HEK293 (cell line): Measurements from ENCODE around the gene CALHM1.
A peak's percentile ranks its signal among the peaks of the same experiment; 100 is the strongest.

Experiments
- CTCF ChIA-PET: fragments of 350-600 bp; formaldehyde crosslinking; extraction: SDS; loops from one replicate; lab custom pipeline; 2021; ENCODE audit warnings: antibody characterized with exemption; lab: Yijun Ruan, JAX
- POLR2A ChIA-PET: fragments of 300-600 bp; formaldehyde crosslinking; extraction: SDS; loops from one replicate; lab custom pipeline; 2020; ENCODE audit warnings: antibody characterized with exemption, inconsistent platforms; lab: Yijun Ruan, JAX
- H3K27ac ChIP-seq: fragments of 200-500 bp; sonication (Bioruptor generic); 2 replicates; pipeline ENCODE4 v1.5.1; 2014; ENCODE audit warnings: low read depth, low read length, control low read depth, inconsistent platforms; ENCODE audit errors: extremely low read depth
- H3K36me3 ChIP-seq, 2 experiments: fragments of 200-500 bp in 1 of 2; sonication (Bioruptor generic) in 1 of 2; 1 replicate in 1 of 2; 2 replicates in 1 of 2; pipeline ENCODE4 v1.5.1; 2014 to 2017; ENCODE audit warnings: inconsistent platforms in 2 of 2, low read length in 2 of 2; ENCODE audit not compliant: control insufficient read depth in 2 of 2, insufficient read depth in 1 of 2
- H3K4me1 ChIP-seq: fragments of 200-500 bp; sonication (Bioruptor generic); 2 replicates; pipeline ENCODE4 v1.5.1; 2014; ENCODE audit warnings: mild to moderate bottlenecking, low read length, inconsistent platforms; ENCODE audit not compliant: control insufficient read depth, insufficient read depth
- H3K4me3 ChIP-seq: 2 replicates; pipeline ENCODE4 v1.5.1; 2011; ENCODE audit warnings: low read depth, mild to moderate bottlenecking, control low read depth, low read length, moderate library complexity
- H3K9me3 ChIP-seq: fragments of 200-500 bp; sonication (Bioruptor generic); 2 replicates; pipeline ENCODE4 v1.5.1; 2014; ENCODE audit warnings: low read depth, low read length, inconsistent platforms; ENCODE audit not compliant: control insufficient read depth, insufficient read depth
- PRDM4 ChIP-seq: fragments of 450-650 bp; formaldehyde crosslinking; IDR thresholded peaks from 2 replicates; pipeline ENCODE4 v1.5.1; 2017; ENCODE audit warnings: missing biosample characterization, missing genetic modification characterization
- RBAK ChIP-seq: fragments of 450-650 bp; formaldehyde crosslinking; IDR thresholded peaks from 2 replicates; pipeline ENCODE4 v1.5.1; 2016; ENCODE audit warnings: missing biosample characterization, missing genetic modification characterization
- SCRT2 ChIP-seq: fragments of 450-650 bp; formaldehyde crosslinking; IDR thresholded peaks from 2 replicates; pipeline ENCODE4 v1.5.1; 2016; ENCODE audit warnings: missing biosample characterization, missing genetic modification characterization
- SP3 ChIP-seq: fragments of 450-650 bp; formaldehyde crosslinking; IDR thresholded peaks from 2 replicates; pipeline ENCODE4 v1.5.1; 2016; ENCODE audit warnings: missing biosample characterization, missing genetic modification characterization
- TRIM28 ChIP-seq: IDR thresholded peaks from 2 replicates; pipeline ENCODE4 v1.6.1; 2011; ENCODE audit warnings: low read length, control low read depth, borderline replicate concordance
- WT1 ChIP-seq: fragments of 450-650 bp; formaldehyde crosslinking; IDR thresholded peaks from 2 replicates; pipeline ENCODE4 v1.5.1; 2016; ENCODE audit warnings: missing biosample characterization, missing genetic modification characterization
- YY2 ChIP-seq: fragments of 450-650 bp; formaldehyde crosslinking; IDR thresholded peaks from 2 replicates; pipeline ENCODE4 v1.5.1; 2016; ENCODE audit warnings: missing biosample characterization, missing genetic modification characterization
- ZFHX2 ChIP-seq: fragments of 450-650 bp; formaldehyde crosslinking; conservative IDR thresholded peaks from 2 replicates; pipeline ENCODE4 v1.5.1; 2016; ENCODE audit warnings: missing biosample characterization, missing genetic modification characterization
- ZNF138 ChIP-seq: fragments of 450-650 bp; formaldehyde crosslinking; IDR thresholded peaks from 2 replicates; pipeline ENCODE4 v1.5.1; 2016; ENCODE audit warnings: missing biosample characterization, missing genetic modification characterization, borderline replicate concordance
- ZNF223 ChIP-seq: fragments of 450-650 bp; formaldehyde crosslinking; IDR thresholded peaks from 2 replicates; pipeline ENCODE4 v1.5.1; 2016; ENCODE audit warnings: missing biosample characterization, missing genetic modification characterization
- ZNF23 ChIP-seq: fragments of 450-650 bp; formaldehyde crosslinking; IDR thresholded peaks from 2 replicates; pipeline ENCODE4 v1.5.1; 2016; ENCODE audit warnings: missing biosample characterization, missing genetic modification characterization, borderline replicate concordance
- ZNF302 ChIP-seq: fragments of 450-650 bp; formaldehyde crosslinking; IDR thresholded peaks from 2 replicates; pipeline ENCODE4 v1.5.1; 2016; ENCODE audit warnings: missing biosample characterization, missing genetic modification characterization, low read depth
- ZNF341 ChIP-seq: fragments of 450-650 bp; formaldehyde crosslinking; IDR thresholded peaks from 2 replicates; pipeline ENCODE4; 2016; ENCODE audit warnings: low read depth, missing biosample characterization, missing genetic modification characterization
- ZNF366 ChIP-seq: fragments of 450-650 bp; formaldehyde crosslinking; conservative IDR thresholded peaks from 2 replicates; pipeline ENCODE4 v1.5.1; 2016; ENCODE audit warnings: missing biosample characterization, missing genetic modification characterization
- ZNF510 ChIP-seq: fragments of 450-650 bp; formaldehyde crosslinking; IDR thresholded peaks from 2 replicates; pipeline ENCODE4 v1.5.1; 2018; ENCODE audit warnings: mild to moderate bottlenecking, missing genetic modification characterization, missing biosample characterization; ENCODE audit not compliant: insufficient replicate concordance
- ZNF548 ChIP-seq: fragments of 450-650 bp; formaldehyde crosslinking; IDR thresholded peaks from 2 replicates; pipeline ENCODE4 v1.5.1; 2016; ENCODE audit warnings: missing biosample characterization, missing genetic modification characterization
- ZNF549 ChIP-seq: fragments of 450-650 bp; IDR thresholded peaks from 2 replicates; pipeline ENCODE4 v1.5.1; 2018; ENCODE audit warnings: missing biosample characterization, missing genetic modification characterization, mild to moderate bottlenecking, inconsistent platforms, moderate library complexity
- ZNF561 ChIP-seq: fragments of 450-650 bp; IDR thresholded peaks from 2 replicates; pipeline ENCODE4 v1.5.1; 2018; ENCODE audit warnings: missing biosample characterization, missing genetic modification characterization, borderline replicate concordance
- ZNF639 ChIP-seq: fragments of 450-650 bp; formaldehyde crosslinking; IDR thresholded peaks from 2 replicates; pipeline ENCODE4 v1.5.1; 2016; ENCODE audit warnings: missing biosample characterization, missing genetic modification characterization
- ZSCAN23 ChIP-seq: fragments of 450-650 bp; formaldehyde crosslinking; IDR thresholded peaks from 2 replicates; pipeline ENCODE4 v1.5.1; 2016; ENCODE audit warnings: missing biosample characterization, missing genetic modification characterization
- TF ChIP-seq, protein P1 (sequence below): fragments of 450-650 bp; formaldehyde crosslinking; IDR thresholded peaks from 2 replicates; pipeline ENCODE4 v1.5.1; 2016; ENCODE audit warnings: missing biosample characterization, missing genetic modification characterization
- TF ChIP-seq, protein P2 (sequence below): fragments of 450-650 bp; formaldehyde crosslinking; IDR thresholded peaks from 2 replicates; pipeline ENCODE4 v1.5.1; 2016; ENCODE audit warnings: missing biosample characterization, missing genetic modification characterization, low read depth
- TF ChIP-seq, protein P3 (sequence below): IDR thresholded peaks from 2 replicates; pipeline ENCODE4 v1.6.1; 2011; ENCODE audit warnings: mild to moderate bottlenecking, low read depth, low read length, borderline replicate concordance

Gene CALHM1

GRCh38 chr10:103506061-103506460 is 47.4 kb upstream of the CALHM1 start:
- POLR2A ChIA-PET = no interaction called here
- no peak overlapping the region for H3K27ac ChIP-seq
- H3K9me3 ChIP-seq = no peaks in the 10 kb centered on the region
- no peaks in the 10 kb centered on the region for H3K36me3 ChIP-seq
- H3K4me3 ChIP-seq = no peak overlapping the region
- peaks cover 4% of the 10 kb centered on the region; the same call in 1 of the 2 replicates for H3K4me1 ChIP-seq
- TF ChIP-seq ZNF138 (tag by site-specific recombination) = no peak
- TF ChIP-seq, protein P1, sequence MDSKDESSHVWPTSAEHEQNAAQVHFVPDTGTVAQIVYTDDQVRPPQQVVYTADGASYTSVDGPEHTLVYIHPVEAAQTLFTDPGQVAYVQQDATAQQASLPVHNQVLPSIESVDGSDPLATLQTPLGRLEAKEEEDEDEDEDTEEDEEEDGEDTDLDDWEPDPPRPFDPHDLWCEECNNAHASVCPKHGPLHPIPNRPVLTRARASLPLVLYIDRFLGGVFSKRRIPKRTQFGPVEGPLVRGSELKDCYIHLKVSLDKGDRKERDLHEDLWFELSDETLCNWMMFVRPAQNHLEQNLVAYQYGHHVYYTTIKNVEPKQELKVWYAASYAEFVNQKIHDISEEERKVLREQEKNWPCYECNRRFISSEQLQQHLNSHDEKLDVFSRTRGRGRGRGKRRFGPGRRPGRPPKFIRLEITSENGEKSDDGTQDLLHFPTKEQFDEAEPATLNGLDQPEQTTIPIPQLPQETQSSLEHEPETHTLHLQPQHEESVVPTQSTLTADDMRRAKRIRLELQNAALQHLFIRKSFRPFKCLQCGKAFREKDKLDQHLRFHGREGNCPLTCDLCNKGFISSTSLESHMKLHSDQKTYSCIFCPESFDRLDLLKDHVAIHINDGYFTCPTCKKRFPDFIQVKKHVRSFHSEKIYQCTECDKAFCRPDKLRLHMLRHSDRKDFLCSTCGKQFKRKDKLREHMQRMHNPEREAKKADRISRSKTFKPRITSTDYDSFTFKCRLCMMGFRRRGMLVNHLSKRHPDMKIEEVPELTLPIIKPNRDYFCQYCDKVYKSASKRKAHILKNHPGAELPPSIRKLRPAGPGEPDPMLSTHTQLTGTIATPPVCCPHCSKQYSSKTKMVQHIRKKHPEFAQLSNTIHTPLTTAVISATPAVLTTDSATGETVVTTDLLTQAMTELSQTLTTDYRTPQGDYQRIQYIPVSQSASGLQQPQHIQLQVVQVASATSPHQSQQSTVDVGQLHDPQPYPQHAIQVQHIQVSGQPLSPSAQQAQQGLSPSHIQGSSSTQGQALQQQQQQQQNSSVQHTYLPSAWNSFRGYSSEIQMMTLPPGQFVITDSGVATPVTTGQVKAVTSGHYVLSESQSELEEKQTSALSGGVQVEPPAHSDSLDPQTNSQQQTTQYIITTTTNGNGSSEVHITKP (tag by site-specific recombination) = peak; percentile 11; the same call in 1 of the 2 replicates
- CTCF ChIA-PET = interaction anchor here (0.6 kb wide), 1 partner anchor 37 kb away, joined by 3 read pairs; no protein-coding TSS in a partner anchor

DNA sequence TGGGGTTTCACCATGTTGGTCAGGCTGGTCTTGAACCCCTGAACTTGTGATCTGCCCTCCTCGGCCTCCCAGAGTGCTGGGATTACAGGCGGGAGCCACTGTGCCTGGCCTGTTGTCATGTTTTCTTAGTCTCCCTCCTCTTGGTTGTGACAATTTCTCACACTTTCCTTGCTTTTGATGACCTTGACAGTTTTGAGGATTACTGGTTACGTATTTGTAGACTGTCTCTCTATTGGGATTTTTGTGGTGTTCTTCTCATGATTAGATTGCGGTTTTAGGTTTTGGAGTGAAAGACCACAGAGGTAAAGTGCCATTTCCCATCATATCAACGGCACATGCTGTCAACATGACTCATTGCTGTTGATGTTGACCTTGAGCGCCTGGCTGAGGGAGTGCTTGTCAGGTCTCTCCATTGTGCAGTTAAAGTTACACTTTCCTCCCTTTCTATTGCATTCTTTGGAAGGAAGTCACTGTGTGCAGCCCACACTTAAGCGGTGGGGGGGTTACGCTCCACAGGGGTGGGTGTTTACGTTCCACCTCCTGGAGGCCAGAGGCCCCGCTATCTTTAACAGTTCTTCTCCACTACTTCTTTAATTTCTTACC is 45.6 kb upstream of the CALHM1 start:
- H3K4me1 ChIP-seq = peaks cover 4% of the 10 kb centered on the region; the same call in 1 of the 2 replicates
- no peak overlapping the region for H3K4me3 ChIP-seq
- POLR2A ChIA-PET = interaction anchor here (0.6 to 1.6 kb wide), 2 partner anchors 11 to 217 kb away, joined by 7 to 15 read pairs; partner anchors contain the start of gene NEURL1
- CTCF ChIA-PET = interaction anchor here (0.7 to 1.5 kb wide), 6 partner anchors 11 to 89 kb away, joined by 3 to 7 read pairs (median 4); partner anchors contain the start of gene NEURL1
- no peak overlapping the region; the same call in 1 of the 2 replicates for H3K27ac ChIP-seq
- H3K9me3 ChIP-seq = no peaks in the 10 kb centered on the region
- H3K36me3 ChIP-seq = no peaks in the 10 kb centered on the region
- TF ChIP-seq PRDM4 = no peak
- TF ChIP-seq ZNF639 (tag by site-specific recombination) = peak; percentile 79
- no peak for TF ChIP-seq YY2 (tag by site-specific recombination)
- TF ChIP-seq ZSCAN23 = peak; percentile 91
- TF ChIP-seq ZNF302 (tag by site-specific recombination) = no peak
- TF ChIP-seq, protein P2, sequence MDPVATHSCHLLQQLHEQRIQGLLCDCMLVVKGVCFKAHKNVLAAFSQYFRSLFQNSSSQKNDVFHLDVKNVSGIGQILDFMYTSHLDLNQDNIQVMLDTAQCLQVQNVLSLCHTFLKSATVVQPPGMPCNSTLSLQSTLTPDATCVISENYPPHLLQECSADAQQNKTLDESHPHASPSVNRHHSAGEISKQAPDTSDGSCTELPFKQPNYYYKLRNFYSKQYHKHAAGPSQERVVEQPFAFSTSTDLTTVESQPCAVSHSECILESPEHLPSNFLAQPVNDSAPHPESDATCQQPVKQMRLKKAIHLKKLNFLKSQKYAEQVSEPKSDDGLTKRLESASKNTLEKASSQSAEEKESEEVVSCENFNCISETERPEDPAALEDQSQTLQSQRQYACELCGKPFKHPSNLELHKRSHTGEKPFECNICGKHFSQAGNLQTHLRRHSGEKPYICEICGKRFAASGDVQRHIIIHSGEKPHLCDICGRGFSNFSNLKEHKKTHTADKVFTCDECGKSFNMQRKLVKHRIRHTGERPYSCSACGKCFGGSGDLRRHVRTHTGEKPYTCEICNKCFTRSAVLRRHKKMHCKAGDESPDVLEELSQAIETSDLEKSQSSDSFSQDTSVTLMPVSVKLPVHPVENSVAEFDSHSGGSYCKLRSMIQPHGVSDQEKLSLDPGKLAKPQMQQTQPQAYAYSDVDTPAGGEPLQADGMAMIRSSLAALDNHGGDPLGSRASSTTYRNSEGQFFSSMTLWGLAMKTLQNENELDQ = no peak
- no peak for TF ChIP-seq ZNF549 (tag by site-specific recombination)
- 0 out of 2 replicates have a peak, but pooled peaks have one; percentile 29 for TF ChIP-seq ZNF561 (tag by site-specific recombination)
- no peak for TF ChIP-seq ZNF548 (tag by site-specific recombination)
- TF ChIP-seq TRIM28 = peak; percentile 71
- TF ChIP-seq, protein P3, sequence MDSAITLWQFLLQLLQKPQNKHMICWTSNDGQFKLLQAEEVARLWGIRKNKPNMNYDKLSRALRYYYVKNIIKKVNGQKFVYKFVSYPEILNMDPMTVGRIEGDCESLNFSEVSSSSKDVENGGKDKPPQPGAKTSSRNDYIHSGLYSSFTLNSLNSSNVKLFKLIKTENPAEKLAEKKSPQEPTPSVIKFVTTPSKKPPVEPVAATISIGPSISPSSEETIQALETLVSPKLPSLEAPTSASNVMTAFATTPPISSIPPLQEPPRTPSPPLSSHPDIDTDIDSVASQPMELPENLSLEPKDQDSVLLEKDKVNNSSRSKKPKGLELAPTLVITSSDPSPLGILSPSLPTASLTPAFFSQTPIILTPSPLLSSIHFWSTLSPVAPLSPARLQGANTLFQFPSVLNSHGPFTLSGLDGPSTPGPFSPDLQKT = no peak
- peak; percentile 100 for TF ChIP-seq WT1 (tag by site-specific recombination)
- no peak for TF ChIP-seq ZNF223
- TF ChIP-seq SP3 (tag by site-specific recombination) = peak; percentile 27; the same call in 1 of the 2 replicates
- peak; percentile 90 for TF ChIP-seq RBAK (tag by site-specific recombination)
- TF ChIP-seq SCRT2 = no peak
- peak; percentile 88 for TF ChIP-seq ZNF366 (tag by site-specific recombination)
- no peak for TF ChIP-seq ZNF23 (tag by site-specific recombination)
- no peak for TF ChIP-seq ZNF510 (tag by site-specific recombination)
- TF ChIP-seq ZFHX2 (tag by site-specific recombination) = peak; percentile 79
- no peak for TF ChIP-seq ZNF341
